ENCODE measurements around the gene TINAG.

DNA sequence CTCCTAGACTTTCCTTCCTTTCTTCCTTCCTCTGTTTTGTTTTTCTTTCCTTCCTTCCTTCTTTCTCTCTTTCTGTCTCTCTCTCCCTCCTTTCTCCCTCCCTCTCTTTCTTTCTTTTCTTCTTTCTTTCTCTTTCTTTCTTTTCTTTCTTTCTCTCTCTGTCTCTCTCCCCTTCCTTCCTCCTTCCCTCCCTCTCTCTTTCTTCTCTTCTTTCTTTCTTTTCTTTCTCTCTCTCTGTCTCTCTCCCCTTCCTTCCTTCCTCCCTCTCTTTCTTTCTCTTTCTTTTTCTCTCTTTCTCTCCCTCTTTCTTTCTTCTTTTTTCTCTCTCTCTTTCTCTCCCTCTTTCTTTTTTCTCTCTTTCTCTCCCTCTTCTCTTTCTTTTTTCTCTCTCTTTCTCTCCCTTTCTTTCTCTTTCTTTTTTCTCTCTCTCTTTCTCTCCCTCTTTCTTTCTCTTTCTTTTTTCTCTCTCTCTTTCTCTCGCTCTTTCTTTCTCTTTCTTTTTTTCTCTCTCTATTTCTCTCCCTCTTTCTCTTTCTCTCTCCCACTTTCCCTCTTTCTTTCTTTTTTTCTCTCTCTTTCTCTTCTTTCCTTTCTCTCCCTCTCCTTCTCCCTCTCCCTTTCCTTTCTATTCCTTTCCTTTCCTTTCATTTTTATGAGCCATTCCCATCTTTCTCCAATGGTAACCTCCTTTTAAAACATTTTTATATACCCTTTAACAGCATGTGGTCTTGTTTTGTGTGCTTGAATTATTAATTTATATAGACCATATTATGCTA, 2.3 kb downstream of the TINAG start:
- TF ChIP-seq EZH2 (IDR thresholded peaks at IDR 0.05; ENCODE audit: insufficient read depth, poor library complexity, severe bottlenecking) (no peak), EZH2phosphoT487 (IDR thresholded peaks at IDR 0.05; ENCODE audit: insufficient read depth, low read depth) (no peak)
